Choroid plexus epithelial cell (primary cell): ENCODE results near the gene OR10G7.

Experiments used
- DNase-seq: peaks from one replicate; pipeline ENCODE4 v3.0.0-alpha.2; 2010; ENCODE audit warnings: low read depth
- H3K4me3 ChIP-seq: 2 replicates; pipeline ENCODE4 v1.5.1; 2011; ENCODE audit warnings: low read depth, mild to moderate bottlenecking, control low read depth, low read length, moderate library complexity
- CTCF ChIP-seq: conservative IDR thresholded peaks from 2 replicates; pipeline ENCODE4 v1.5.1; 2011; ENCODE audit warnings: low read depth, mild to moderate bottlenecking, control low read depth, inconsistent platforms, low read length, moderate library complexity

The OR10G7 gene

GRCh38 chr11:124072147-124072546, 31.0 kb upstream of the OR10G7 start:
- no peak for TF ChIP-seq CTCF
- H3K4me3 ChIP-seq: no peak overlapping the region
- DNase-seq: no peak

- no peak for DNase-seq
- TF ChIP-seq CTCF: no peak
- H3K4me3 ChIP-seq: no peak overlapping the region
Measured at GRCh38 chr11:124071623-124071948, 30.5 kb upstream of the OR10G7 start.

- DNase-seq: peak; percentile 93
- H3K4me3 ChIP-seq: no peak overlapping the region
- peak; percentile 81 for TF ChIP-seq CTCF
Measured at GRCh38 chr11:124070915-124071622, 29.9 kb upstream of the OR10G7 start.

GRCh38 chr11:124069429-124070401, 28.6 kb upstream of the OR10G7 start:
- peak; percentile 77 for DNase-seq
- TF ChIP-seq CTCF: peak; percentile 89
- H3K4me3 ChIP-seq: peak overlapping the region; percentile 27

GRCh38 chr11:124068601-124069110, 27.5 kb upstream of the OR10G7 start:
- no peak for TF ChIP-seq CTCF
- DNase-seq: no peak
- no peak overlapping the region for H3K4me3 ChIP-seq

- no peak overlapping the region for H3K4me3 ChIP-seq
- TF ChIP-seq CTCF: no peak
- no peak for DNase-seq
Measured at GRCh38 chr11:124052966-124053365, 11.8 kb upstream of the OR10G7 start.
